HepG2 (cell line): Measurements from ENCODE around the gene OR1F1. TPM values are rescaled to one million over a fixed set of nuclear protein-coding genes. Genes with fewer than 3 reads are reported as not detected.
A peak's percentile ranks its signal among the peaks of the same experiment; 100 is the strongest.

Experiments used
- CREB1 ChIP-seq, 2 experiments: fragments of 450-650 bp in 1 of 2; IDR thresholded peaks; 2 replicates each; pipeline ENCODE4 v1.6.1; 2016 to 2017; ENCODE audit warnings: control low read depth in 1 of 2, mild to moderate bottlenecking in 1 of 2, missing compliant biosample characterization in 1 of 2, missing genetic modification characterization in 1 of 2
- HNRNPL ChIP-seq: fragments of 200-400 bp; formaldehyde crosslinking; IDR thresholded peaks from 2 replicates; pipeline ENCODE4 v1.6.1; 2017; ENCODE audit warnings: mild to moderate bottlenecking, low read depth, low read length
- MIXL1 ChIP-seq: IDR thresholded peaks from 2 replicates; pipeline ENCODE4 v1.6.1; 2016
- POGZ ChIP-seq: sonication (generic); formaldehyde crosslinking; IDR thresholded peaks from 2 replicates; pipeline ENCODE4 v1.4.0; 2020; ENCODE audit warnings: mild to moderate bottlenecking, missing genetic modification reagents
- RBAK ChIP-seq: sonication (generic); formaldehyde crosslinking; IDR thresholded peaks from 2 replicates; pipeline ENCODE4 v1.5.1; 2020; ENCODE audit warnings: mild to moderate bottlenecking, missing genetic modification reagents
- RBM39 ChIP-seq: fragments of 200-400 bp; formaldehyde crosslinking; IDR thresholded peaks from one replicate; pipeline ENCODE4 v1.6.1; 2018; ENCODE audit warnings: antibody characterized with exemption, mild to moderate bottlenecking, low read depth, low read length; ENCODE audit not compliant: poor library complexity, severe bottlenecking
- TCF12 ChIP-seq, 2 experiments: fragments of 450-650 bp in 1 of 2; sonication (generic) in 1 of 2; formaldehyde crosslinking in 1 of 2; IDR thresholded peaks; 2 replicates each; pipeline versions ENCODE4 v1.6.1 to v1.8.0; 2017 to 2022; ENCODE audit warnings: antibody characterized with exemption in 1 of 2, mild to moderate bottlenecking in 1 of 2, missing genetic modification reagents in 1 of 2, moderate library complexity in 1 of 2
- THAP11 ChIP-seq: IDR thresholded peaks from 2 replicates; pipeline ENCODE4 v1.6.1; 2016; ENCODE audit warnings: missing biosample characterization, missing genetic modification reagents
- ZFP62 ChIP-seq: sonication (generic); formaldehyde crosslinking; IDR thresholded peaks from 2 replicates; pipeline ENCODE4 v1.4.0; 2020; ENCODE audit warnings: missing genetic modification reagents
- ZNF264 ChIP-seq: sonication (generic); formaldehyde crosslinking; IDR thresholded peaks from 2 replicates; pipeline ENCODE4 v1.4.0; 2020; ENCODE audit warnings: missing genetic modification reagents
- ZNF430 ChIP-seq: sonication (generic); formaldehyde crosslinking; IDR thresholded peaks from 2 replicates; pipeline ENCODE4 v1.9.0; 2021; ENCODE audit warnings: mild to moderate bottlenecking, missing genetic modification reagents
- ZNF598 ChIP-seq: sonication (generic); formaldehyde crosslinking; IDR thresholded peaks from 2 replicates; pipeline ENCODE4 v1.5.1; 2020; ENCODE audit warnings: mild to moderate bottlenecking, missing genetic modification reagents, borderline replicate concordance
- polyA plus RNA-seq, 8 experiments: library from polyadenylated mRNA; depleted of rRNA in 3 of 8; stranded (reverse) in 7 of 8; unstranded in 1 of 8; fragments of >200 nt; fragmentation: Illumina TruSeq in 4 of 8; extraction: Trizol in 4 of 8; gene quantifications; 2 replicates each; pipeline versions ENCODE4 v1.2.1 to v1.2.3, GENCODE V29; 2011 to 2016; ENCODE audit warnings: low read depth in 4 of 8, missing spikeins in 1 of 8, mixed read lengths in 1 of 8; ENCODE audit not compliant: insufficient read depth in 1 of 8
- total RNA-seq, 5 experiments: library from RNA; depleted of rRNA; stranded (reverse); fragments of >200 nt; fragmentation: Illumina TruSeq; extraction: Trizol; gene quantifications; 2 replicates each; pipeline ENCODE4 v1.2.3, GENCODE V29; 2016; ENCODE audit warnings: low read depth in 1 of 5
- TF ChIP-seq, protein P1 (sequence below), 2 experiments: sonication (generic) in 1 of 2; formaldehyde crosslinking in 1 of 2; IDR thresholded peaks; 2 replicates each; pipeline versions ENCODE4 v1.4.0 to v1.6.1; 2018 to 2020; ENCODE audit warnings: missing genetic modification reagents in 2 of 2, borderline replicate concordance in 1 of 2, low read depth in 1 of 2, mild to moderate bottlenecking in 1 of 2, missing biosample characterization in 1 of 2
- TF ChIP-seq, protein P2 (sequence below): sonication (generic); formaldehyde crosslinking; IDR thresholded peaks from 2 replicates; pipeline ENCODE4 v1.4.0; 2020; ENCODE audit warnings: mild to moderate bottlenecking, missing genetic modification reagents
- TF ChIP-seq, protein P3 (sequence below): sonication (generic); formaldehyde crosslinking; IDR thresholded peaks from 2 replicates; pipeline ENCODE4 v1.9.0; 2021; ENCODE audit warnings: missing genetic modification reagents, mild to moderate bottlenecking, borderline replicate concordance
- TF ChIP-seq, protein P4 (sequence below): IDR thresholded peaks from 2 replicates; pipeline ENCODE4 v1.6.1; 2016; ENCODE audit warnings: missing genetic modification reagents, missing compliant biosample characterization
- TF ChIP-seq, protein P5 (sequence below): IDR thresholded peaks from 2 replicates; pipeline ENCODE4 v1.6.1; 2016
- TF ChIP-seq, protein P6 (sequence below): sonication (generic); formaldehyde crosslinking; IDR thresholded peaks from 2 replicates; pipeline ENCODE4 v1.4.0; 2020; ENCODE audit warnings: missing genetic modification reagents

Gene OR1F1
- total and polyA plus RNA-seq, 2 of the 13 experiments (the other 11 are each of a cell fraction or from before 2014, with no cell fraction given): 0.90 TPM; not detected in 1

DNA sequence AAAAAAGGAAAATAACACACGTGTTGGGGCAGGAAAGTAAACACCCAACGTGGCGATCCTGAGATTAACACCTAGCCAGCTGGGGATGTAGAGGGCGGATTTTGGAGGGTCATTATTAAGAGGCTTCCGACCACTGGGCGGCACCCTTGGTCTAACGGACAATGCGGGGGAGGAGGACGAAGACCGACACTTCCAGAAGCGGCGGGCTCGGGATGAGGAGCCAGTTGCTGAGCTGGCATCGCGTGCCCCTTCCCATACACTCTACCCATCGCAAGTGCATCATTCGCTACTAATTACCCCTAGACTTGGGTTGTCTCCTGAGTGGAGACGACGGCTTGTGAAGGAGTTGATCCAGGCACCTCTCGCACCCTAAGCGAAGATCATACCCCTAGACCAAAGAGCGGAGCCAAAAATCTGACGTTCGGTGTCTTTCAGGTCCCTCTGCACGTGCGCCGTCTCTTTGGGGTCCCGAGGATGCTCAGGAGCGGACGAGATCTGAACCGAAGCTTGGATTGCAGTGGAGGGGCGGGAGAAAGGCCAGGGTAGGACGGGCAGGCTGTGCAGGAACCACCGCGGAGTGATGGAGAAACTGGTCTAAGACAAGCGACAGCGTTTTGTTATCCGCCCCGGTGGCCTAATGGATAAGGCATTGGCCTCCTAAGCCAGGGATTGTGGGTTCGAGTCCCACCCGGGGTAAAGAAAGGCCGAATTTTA is 35.6 kb upstream of the OR1F1 start (continued):
- TF ChIP-seq, protein P1, sequence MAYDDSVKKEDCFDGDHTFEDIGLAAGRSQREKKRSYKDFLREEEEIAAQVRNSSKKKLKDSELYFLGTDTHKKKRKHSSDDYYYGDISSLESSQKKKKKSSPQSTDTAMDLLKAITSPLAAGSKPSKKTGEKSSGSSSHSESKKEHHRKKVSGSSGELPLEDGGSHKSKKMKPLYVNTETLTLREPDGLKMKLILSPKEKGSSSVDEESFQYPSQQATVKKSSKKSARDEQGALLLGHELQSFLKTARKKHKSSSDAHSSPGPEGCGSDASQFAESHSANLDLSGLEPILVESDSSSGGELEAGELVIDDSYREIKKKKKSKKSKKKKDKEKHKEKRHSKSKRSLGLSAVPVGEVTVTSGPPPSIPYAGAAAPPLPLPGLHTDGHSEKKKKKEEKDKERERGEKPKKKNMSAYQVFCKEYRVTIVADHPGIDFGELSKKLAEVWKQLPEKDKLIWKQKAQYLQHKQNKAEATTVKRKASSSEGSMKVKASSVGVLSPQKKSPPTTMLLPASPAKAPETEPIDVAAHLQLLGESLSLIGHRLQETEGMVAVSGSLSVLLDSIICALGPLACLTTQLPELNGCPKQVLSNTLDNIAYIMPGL (CRISPR knock-in tag; IDR thresholded peaks at IDR 0.05; ENCODE audit: borderline replicate concordance in 1 of 2, low read depth in 1 of 2): peak; percentile 99 to 100
- TF ChIP-seq, protein P2, sequence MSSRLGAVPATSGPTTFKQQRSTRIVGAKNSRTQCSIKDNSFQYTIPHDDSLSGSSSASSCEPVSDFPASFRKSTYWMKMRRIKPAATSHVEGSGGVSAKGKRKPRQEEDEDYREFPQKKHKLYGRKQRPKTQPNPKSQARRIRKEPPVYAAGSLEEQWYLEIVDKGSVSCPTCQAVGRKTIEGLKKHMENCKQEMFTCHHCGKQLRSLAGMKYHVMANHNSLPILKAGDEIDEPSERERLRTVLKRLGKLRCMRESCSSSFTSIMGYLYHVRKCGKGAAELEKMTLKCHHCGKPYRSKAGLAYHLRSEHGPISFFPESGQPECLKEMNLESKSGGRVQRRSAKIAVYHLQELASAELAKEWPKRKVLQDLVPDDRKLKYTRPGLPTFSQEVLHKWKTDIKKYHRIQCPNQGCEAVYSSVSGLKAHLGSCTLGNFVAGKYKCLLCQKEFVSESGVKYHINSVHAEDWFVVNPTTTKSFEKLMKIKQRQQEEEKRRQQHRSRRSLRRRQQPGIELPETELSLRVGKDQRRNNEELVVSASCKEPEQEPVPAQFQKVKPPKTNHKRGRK (CRISPR knock-in tag): no peak
- peak; percentile 79; the same call in 1 of the 2 replicates for TF ChIP-seq ZNF430 (CRISPR knock-in tag)
- TF ChIP-seq, protein P3, sequence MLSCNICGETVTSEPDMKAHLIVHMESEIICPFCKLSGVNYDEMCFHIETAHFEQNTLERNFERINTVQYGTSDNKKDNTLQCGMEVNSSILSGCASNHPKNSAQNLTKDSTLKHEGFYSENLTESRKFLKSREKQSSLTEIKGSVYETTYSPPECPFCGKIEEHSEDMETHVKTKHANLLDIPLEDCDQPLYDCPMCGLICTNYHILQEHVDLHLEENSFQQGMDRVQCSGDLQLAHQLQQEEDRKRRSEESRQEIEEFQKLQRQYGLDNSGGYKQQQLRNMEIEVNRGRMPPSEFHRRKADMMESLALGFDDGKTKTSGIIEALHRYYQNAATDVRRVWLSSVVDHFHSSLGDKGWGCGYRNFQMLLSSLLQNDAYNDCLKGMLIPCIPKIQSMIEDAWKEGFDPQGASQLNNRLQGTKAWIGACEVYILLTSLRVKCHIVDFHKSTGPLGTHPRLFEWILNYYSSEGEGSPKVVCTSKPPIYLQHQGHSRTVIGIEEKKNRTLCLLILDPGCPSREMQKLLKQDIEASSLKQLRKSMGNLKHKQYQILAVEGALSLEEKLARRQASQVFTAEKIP (CRISPR knock-in tag): no peak
- TF ChIP-seq MIXL1 (CRISPR knock-in tag): peak; percentile 86
- TF ChIP-seq ZNF598 (CRISPR knock-in tag): peak; percentile 65; the same call in 1 of the 2 replicates
- 0 out of 2 replicates have a peak, but pooled peaks have one; percentile 49 for TF ChIP-seq HNRNPL
- TF ChIP-seq TCF12 (IDR thresholded peaks at IDR 0.05): no peak
- 0 out of 2 replicates have a peak, but pooled peaks have one; percentile 50 for TF ChIP-seq TCF12 (CRISPR knock-in tag; IDR thresholded peaks at IDR 0.05)
- TF ChIP-seq POGZ (CRISPR knock-in tag): 0 out of 2 replicates have a peak, but pooled peaks have one; percentile 34
- TF ChIP-seq ZNF264: 0 out of 2 replicates have a peak, but pooled peaks have one; percentile 47
- 0 out of 2 replicates have a peak, but pooled peaks have one; percentile 39 for TF ChIP-seq ZFP62 (CRISPR knock-in tag)
- peak; percentile 49 for TF ChIP-seq THAP11
- TF ChIP-seq RBM39: peak; percentile 75
- TF ChIP-seq, protein P4, sequence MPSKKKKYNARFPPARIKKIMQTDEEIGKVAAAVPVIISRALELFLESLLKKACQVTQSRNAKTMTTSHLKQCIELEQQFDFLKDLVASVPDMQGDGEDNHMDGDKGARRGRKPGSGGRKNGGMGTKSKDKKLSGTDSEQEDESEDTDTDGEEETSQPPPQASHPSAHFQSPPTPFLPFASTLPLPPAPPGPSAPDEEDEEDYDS (CRISPR knock-in tag): peak; percentile 74
- TF ChIP-seq, protein P5, sequence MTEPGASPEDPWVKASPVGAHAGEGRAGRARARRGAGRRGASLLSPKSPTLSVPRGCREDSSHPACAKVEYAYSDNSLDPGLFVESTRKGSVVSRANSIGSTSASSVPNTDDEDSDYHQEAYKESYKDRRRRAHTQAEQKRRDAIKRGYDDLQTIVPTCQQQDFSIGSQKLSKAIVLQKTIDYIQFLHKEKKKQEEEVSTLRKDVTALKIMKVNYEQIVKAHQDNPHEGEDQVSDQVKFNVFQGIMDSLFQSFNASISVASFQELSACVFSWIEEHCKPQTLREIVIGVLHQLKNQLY (CRISPR knock-in tag): 0 out of 2 replicates have a peak, but pooled peaks have one; percentile 26
- TF ChIP-seq RBAK (CRISPR knock-in tag): peak; percentile 25; the same call in 1 of the 2 replicates
- no peak for TF ChIP-seq CREB1 (IDR thresholded peaks at IDR 0.05)
- peak; percentile 51; the same call in 1 of the 2 replicates for TF ChIP-seq CREB1 (CRISPR knock-in tag; IDR thresholded peaks at IDR 0.05)
- TF ChIP-seq, protein P6, sequence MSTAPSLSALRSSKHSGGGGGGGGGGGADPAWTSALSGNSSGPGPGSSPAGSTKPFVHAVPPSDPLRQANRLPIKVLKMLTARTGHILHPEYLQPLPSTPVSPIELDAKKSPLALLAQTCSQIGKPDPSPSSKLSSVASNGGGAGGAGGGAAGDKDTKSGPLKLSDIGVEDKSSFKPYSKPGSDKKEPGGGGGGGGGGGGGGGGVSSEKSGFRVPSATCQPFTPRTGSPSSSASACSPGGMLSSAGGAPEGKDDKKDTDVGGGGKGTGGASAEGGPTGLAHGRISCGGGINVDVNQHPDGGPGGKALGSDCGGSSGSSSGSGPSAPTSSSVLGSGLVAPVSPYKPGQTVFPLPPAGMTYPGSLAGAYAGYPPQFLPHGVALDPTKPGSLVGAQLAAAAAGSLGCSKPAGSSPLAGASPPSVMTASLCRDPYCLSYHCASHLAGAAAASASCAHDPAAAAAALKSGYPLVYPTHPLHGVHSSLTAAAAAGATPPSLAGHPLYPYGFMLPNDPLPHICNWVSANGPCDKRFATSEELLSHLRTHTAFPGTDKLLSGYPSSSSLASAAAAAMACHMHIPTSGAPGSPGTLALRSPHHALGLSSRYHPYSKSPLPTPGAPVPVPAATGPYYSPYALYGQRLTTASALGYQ: peak; percentile 20; the same call in 1 of the 2 replicates
